HepG2 (cell line): ENCODE results near the gene UGP2. TPM values are rescaled to one million over a fixed set of nuclear protein-coding genes. Genes with fewer than 3 reads are reported as not detected.

Experiments used
- ERF ChIP-seq: IDR thresholded peaks from 2 replicates; pipeline ENCODE4 v1.6.1; 2018; ENCODE audit warnings: missing biosample characterization, missing genetic modification reagents
- HMGA1 ChIP-seq: sonication (generic); formaldehyde crosslinking; conservative IDR thresholded peaks from 2 replicates; pipeline ENCODE4 v1.4.0; 2020; ENCODE audit warnings: missing genetic modification reagents
- HNRNPH1 ChIP-seq: fragments of 200-400 bp; formaldehyde crosslinking; optimal IDR thresholded peaks from 2 replicates; pipeline ENCODE3; 2017; ENCODE audit warnings: mild to moderate bottlenecking, low read depth, low read length
- MAFF ChIP-seq: IDR thresholded peaks from 2 replicates; pipeline ENCODE4 v1.6.1; 2011; ENCODE audit warnings: low read depth, low read length, improper control_type of control experiment
- MAFK ChIP-seq, 2 experiments: IDR thresholded peaks in 1 of 2; conservative IDR thresholded peaks in 1 of 2; 2 replicates each; pipeline ENCODE4 v1.6.1; 2011; ENCODE audit warnings: improper control_type of control experiment in 2 of 2, low read length in 2 of 2
- NR2F6 ChIP-seq, 2 experiments: IDR thresholded peaks; 2 replicates each; pipeline ENCODE4 v1.6.1; 2016; ENCODE audit warnings: antibody characterized with exemption in 1 of 2, mild to moderate bottlenecking in 1 of 2
- POLR2AphosphoS2 ChIP-seq: IDR thresholded peaks from 2 replicates; pipeline ENCODE4 v1.6.1; 2011; ENCODE audit warnings: low read depth, low read length, improper control_type of control experiment
- ZFP37 ChIP-seq: sonication (generic); formaldehyde crosslinking; IDR thresholded peaks from 2 replicates; pipeline ENCODE4 v1.4.0; 2020; ENCODE audit warnings: missing genetic modification reagents, borderline replicate concordance
- ZMYM4 ChIP-seq: sonication (generic); formaldehyde crosslinking; IDR thresholded peaks from 2 replicates; pipeline ENCODE4 v1.8.1; 2023; ENCODE audit warnings: mild to moderate bottlenecking, missing genetic modification reagents
- ZNF10 ChIP-seq: sonication (generic); formaldehyde crosslinking; IDR thresholded peaks from 2 replicates; pipeline ENCODE4 v1.4.0; 2020; ENCODE audit warnings: mild to moderate bottlenecking, low read depth, missing genetic modification reagents, borderline replicate concordance
- ZNF556 ChIP-seq: sonication (generic); formaldehyde crosslinking; IDR thresholded peaks from 2 replicates; pipeline ENCODE4 v1.4.0; 2020; ENCODE audit warnings: mild to moderate bottlenecking, missing genetic modification reagents, borderline replicate concordance
- ZNF644 ChIP-seq: IDR thresholded peaks from 2 replicates; pipeline ENCODE4 v1.6.1; 2016; ENCODE audit warnings: low read depth
- polyA plus RNA-seq, 8 experiments: library from polyadenylated mRNA; depleted of rRNA in 3 of 8; stranded (reverse) in 7 of 8; unstranded in 1 of 8; fragments of >200 nt; fragmentation: Illumina TruSeq in 4 of 8; extraction: Trizol in 4 of 8; gene quantifications; 2 replicates each; pipeline versions ENCODE4 v1.2.1 to v1.2.3, GENCODE V29; 2011 to 2016; ENCODE audit warnings: low read depth in 4 of 8, missing spikeins in 1 of 8, mixed read lengths in 1 of 8; ENCODE audit not compliant: insufficient read depth in 1 of 8
- total RNA-seq, 5 experiments: library from RNA; depleted of rRNA; stranded (reverse); fragments of >200 nt; fragmentation: Illumina TruSeq; extraction: Trizol; gene quantifications; 2 replicates each; pipeline ENCODE4 v1.2.3, GENCODE V29; 2016; ENCODE audit warnings: low read depth in 1 of 5
- TF ChIP-seq, protein P1 (sequence below): IDR thresholded peaks from 2 replicates; pipeline ENCODE4 v1.6.1; 2012; ENCODE audit warnings: low read depth, low read length, improper control_type of control experiment

UGP2 gene
- total and polyA plus RNA-seq, 2 of the 13 experiments (the other 11 are each of a cell fraction or from before 2014, with no cell fraction given) = 96.0 to 134 TPM

DNA sequence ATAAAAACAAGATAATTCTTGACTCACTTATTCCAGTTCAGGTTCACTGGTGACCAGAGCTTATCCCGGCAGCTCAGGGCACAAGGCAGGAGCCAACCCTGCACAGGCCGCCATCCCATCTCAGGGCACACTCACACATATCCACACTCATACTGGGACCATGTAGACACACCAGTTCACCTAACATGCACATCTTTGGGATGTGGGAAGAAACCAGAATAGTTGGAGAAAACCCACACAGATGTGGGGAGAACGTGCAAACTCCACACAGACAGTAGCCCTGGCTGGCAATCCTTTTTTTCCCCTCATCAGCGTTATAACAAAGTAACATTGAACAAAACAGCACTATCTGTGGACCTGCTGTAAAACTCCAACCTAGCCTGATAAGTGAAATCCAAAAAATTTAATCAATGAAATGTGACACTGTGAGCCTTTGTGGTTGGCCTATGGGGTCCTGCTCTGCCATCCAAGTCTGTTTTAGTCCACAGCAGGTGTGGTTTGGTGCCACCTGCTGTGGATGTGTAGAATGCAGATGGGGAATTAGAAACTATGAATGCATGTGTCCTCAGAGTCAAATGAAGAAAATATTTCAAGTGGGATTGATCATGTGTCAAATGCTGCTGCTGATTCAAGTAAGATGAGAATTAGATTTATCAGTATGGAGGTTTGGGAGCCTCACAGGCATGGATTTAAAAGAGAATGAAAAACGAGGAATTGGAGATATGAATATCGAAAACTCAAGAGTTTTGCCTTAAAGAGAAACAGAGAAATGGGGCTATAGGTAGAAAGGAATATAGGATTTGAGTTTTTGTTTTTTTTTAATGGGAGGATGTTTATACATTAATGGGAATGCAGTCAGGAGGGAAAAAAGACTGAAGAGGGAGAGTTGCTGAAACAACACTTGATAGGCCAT lies 47.0 kb downstream of the UGP2 start (continued):
- TF ChIP-seq, protein P1, sequence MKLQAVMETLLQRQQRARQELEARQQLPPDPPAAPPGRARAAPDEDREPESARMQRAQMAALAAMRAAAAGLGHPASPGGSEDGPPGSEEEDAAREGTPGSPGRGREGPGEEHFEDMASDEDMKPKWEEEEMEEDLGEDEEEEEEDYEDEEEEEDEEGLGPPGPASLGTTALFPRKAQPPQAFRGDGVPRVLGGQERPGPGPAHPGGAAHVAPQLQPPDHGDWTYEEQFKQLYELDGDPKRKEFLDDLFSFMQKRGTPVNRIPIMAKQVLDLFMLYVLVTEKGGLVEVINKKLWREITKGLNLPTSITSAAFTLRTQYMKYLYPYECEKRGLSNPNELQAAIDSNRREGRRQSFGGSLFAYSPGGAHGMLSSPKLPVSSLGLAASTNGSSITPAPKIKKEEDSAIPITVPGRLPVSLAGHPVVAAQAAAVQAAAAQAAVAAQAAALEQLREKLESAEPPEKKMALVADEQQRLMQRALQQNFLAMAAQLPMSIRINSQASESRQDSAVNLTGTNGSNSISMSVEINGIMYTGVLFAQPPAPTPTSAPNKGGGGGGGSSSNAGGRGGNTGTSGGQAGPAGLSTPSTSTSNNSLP = 0 out of 2 replicates have a peak, but pooled peaks have one; percentile 39
- TF ChIP-seq ZFP37 = 0 out of 2 replicates have a peak, but pooled peaks have one; percentile 34
- TF ChIP-seq ZNF644 (CRISPR knock-in tag) = 0 out of 2 replicates have a peak, but pooled peaks have one; percentile 10
- TF ChIP-seq NR2F6 (IDR thresholded peaks at IDR 0.05) = peak; percentile 28; the same call in 1 of the 2 replicates
- TF ChIP-seq NR2F6 (CRISPR knock-in tag; IDR thresholded peaks at IDR 0.05) = peak; percentile 29; the same call in 1 of the 2 replicates
- TF ChIP-seq ZNF556 (CRISPR knock-in tag) = no peak
- TF ChIP-seq HMGA1 (CRISPR knock-in tag) = no peak
- TF ChIP-seq MAFF = peak; percentile 42
- peak; percentile 34; the same call in 1 of the 2 replicates for TF ChIP-seq ZMYM4 (CRISPR knock-in tag)
- TF ChIP-seq ZNF10 (CRISPR knock-in tag) = no peak
- peak; percentile 85; the same call in 1 of the 2 replicates for TF ChIP-seq POLR2AphosphoS2
- TF ChIP-seq HNRNPH1 = no peak
- TF ChIP-seq ERF (CRISPR knock-in tag) = no peak
- TF ChIP-seq MAFK (conservative IDR thresholded peaks at IDR 0.05 in 1 of 2, IDR thresholded peaks at IDR 0.05 in 1 of 2; ENCODE audit: low read length in 2 of 2) = peak; percentile 63 to 73; a peak in 3 of 4 replicates
